CD4-positive, alpha-beta T cell treated with Interleukin-12 subunit alpha and Interleukin-12 subunit beta, for 1 hour (primary cell): Measurements from ENCODE around the gene ALX4.

Experiments used
- DNase-seq: peaks from one replicate; pipeline ENCODE4 v3.0.0-alpha.2; 2020

ALX4 gene

DNA sequence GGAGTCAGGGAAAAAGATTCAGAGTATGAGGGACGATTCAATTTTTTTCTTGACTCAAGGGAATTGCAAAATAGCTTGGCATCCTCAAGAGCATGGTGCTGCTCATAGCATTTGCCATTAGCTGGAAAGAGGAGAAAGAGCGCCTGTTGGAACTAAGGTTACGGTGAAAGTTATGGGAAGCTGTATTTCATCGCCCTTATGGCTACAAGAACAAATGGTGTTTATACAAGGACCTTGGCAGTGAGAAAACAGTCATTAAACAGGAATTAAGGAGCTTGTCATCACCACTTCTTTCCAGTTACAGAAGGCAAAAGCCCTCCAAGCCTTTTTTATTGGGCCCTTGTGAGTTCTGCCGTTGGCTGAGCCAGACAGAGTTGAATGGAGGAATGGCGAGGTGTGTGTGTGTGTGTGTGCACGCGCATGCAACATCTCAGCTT, 74.2 kb downstream of the ALX4 start:
- no peak for DNase-seq

DNA sequence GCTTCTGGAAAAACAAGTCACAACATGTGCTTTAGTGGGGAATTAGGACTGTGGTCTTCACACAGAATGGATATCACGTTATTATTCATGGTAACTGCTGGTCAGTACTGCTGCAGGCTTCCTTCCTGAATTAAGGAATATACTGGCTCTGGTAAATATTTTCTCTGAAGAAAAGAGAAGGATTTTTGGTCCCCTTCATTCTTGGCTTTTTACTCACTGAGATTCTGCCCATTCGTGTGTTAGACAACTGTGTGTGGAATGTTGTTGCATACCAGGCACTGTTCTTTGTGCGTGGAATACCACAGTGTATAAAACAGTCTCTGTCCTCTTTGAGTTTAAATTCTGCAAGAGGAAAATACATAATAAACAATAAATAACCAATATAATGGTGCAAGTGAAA, 80.3 kb downstream of the ALX4 start:
- DNase-seq: no peak

DNA sequence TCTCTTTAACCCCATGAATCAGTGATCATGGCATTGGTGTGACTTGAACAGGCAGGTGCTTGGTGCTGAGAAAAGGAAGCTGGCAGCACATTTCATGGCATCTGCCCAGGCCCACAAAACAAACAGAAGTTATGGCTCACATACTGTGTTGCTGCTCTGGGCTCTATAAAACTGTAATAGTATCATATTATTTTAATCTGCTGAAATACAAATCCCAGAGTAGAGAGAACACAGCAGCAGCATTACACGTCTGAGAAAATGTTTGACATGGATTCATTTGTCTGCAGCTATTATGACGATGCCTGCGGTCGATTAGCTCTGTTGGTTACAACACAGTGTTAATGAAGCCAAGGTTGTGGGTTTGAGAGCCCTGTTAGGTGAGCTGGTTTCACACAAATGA, 80.8 kb downstream of the ALX4 start:
- DNase-seq: no peak

DNA sequence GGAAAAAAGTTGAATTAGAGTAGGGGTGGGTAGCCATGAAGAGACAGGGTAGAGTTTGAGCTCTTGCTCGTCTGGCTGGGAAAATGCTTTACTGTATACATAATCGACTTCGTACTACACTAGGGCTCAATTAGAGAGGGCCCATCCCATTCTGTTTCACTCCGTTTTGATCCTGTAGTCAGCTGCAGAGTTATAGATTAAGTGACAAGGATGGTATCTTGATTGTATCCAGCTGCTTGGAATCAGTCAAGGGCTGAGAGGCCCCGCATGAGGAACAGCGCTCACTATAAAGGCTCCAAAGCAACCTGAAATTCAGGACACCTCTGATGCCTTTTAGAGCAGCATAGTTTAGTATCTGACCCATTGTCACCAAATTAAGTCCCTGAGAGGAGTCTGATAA, 81.6 kb downstream of the ALX4 start:
- DNase-seq: no peak

DNA sequence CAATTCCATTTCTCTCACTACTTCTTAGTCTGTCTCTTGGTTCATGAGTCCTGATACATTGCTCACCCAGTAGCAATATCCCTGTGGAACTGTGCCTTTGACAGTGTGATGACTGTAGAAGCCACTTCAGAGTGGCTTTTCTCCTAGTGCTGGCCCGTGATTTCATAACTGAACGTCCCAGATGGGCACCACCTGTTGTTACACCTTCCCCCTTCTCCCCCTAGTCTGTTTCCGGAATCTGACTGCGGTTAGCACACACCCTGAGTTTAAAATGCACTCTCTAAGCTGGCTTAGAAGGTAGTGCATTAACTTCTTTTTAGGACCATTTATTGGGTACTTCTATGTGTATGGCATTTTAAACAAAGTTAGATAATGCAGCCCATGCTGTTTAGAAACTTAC, 83.0 kb downstream of the ALX4 start:
- DNase-seq: no peak

DNA sequence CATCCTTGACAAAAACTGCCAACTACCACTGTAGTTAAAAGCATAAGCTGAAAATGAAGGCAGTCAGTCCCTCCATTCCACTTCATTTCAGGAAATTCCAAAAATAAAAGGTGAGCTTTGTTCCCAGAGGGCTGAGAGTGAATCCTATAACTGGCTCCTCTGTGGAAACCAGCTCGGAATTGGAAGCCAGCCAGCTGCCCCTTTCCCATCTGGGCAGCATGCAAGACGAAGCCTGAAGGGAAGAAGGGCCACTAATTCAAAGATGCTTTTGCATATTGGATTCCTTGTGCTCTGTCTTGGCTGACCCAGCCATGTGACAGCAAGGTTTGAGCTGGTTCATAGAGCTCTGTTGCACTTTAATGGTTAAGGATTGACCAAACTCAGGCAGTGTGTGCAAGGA, 83.4 kb downstream of the ALX4 start:
- no peak for DNase-seq

DNA sequence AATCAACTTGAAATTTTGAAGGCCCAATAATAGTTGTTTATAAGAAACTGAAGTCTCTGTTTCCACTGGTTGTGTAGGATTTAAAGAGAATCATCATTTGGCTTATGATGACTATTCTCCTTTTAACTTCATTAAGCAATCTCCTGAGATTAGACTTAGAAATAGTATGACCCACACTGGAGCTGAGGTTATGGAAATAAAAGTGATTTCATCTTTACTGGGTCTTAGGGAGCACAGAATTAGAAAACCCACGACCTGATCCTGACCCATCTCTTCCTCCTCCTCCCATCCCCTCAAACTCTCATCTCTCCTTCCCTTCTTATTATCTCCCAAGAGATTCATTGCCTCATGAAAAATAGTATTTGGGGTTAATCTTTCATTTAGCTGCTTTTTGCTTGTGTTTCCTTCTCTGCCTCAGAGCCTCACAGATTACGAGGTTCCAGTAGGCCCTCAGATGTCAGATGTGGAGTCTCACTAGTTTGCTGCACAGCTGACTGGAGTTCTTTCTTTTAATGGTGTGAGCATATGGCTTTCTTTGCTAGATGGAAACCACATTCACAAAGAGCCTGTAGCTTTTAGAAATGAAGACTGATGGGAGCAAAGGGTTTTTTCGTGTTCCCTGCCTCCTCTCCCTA, 85.0 kb downstream of the ALX4 start:
- no peak for DNase-seq

DNA sequence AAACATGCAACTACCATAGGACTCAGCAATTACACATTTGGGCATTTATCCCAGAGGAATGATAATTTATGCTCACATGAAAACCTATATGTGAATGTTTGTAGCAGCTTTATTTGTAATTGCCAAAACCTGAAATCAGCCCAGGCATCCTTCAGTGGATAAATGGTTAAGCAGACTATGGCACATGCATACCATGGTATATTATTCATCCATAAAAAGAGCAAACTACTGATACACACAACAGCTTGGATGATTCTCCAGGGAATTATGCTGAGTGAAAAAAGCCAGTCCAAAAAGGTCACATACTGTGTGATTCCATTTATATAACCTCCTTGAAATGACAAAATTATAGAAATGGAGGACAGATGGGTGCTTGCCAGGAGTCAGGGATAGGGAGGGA, 86.7 kb downstream of the ALX4 start:
- no peak for DNase-seq

DNA sequence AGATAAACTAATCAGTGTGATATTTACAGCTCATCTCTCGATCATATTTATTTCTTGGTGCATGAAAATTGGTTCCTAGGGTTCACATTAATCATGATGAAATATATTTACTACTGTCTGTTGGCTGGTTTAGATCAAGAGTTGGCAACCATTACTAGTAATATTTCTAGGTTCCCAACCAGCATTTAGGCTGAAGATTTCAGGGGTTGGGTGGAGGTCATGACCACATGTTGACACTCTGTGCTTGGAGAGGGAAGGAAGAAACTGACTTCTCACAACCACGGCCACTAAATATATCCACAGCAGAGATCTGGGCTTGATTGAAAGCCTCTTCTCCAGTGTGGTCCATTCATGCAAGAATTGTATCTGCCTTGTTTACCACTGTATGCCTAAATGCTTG, 87.9 kb downstream of the ALX4 start:
- DNase-seq: no peak

DNA sequence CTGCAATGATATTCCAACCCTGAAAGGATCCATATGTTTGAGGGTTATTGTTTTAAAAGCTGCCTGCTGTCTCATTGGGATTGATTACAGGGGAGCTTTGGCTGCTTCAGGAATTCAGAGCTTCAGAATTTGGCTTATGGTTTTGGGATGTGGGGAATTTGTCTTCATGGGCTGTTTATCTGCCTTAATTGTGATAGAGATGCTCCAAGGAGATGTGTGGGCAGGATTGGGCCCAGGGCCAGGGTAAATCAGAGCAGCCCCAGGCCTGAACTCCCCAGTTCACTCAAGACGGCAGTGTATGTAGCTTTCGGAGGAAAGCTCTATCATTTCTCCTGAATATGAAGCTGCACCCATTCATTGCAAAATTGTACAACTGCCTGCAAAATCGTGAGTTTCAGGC, 88.5 kb downstream of the ALX4 start:
- no peak for DNase-seq

DNA sequence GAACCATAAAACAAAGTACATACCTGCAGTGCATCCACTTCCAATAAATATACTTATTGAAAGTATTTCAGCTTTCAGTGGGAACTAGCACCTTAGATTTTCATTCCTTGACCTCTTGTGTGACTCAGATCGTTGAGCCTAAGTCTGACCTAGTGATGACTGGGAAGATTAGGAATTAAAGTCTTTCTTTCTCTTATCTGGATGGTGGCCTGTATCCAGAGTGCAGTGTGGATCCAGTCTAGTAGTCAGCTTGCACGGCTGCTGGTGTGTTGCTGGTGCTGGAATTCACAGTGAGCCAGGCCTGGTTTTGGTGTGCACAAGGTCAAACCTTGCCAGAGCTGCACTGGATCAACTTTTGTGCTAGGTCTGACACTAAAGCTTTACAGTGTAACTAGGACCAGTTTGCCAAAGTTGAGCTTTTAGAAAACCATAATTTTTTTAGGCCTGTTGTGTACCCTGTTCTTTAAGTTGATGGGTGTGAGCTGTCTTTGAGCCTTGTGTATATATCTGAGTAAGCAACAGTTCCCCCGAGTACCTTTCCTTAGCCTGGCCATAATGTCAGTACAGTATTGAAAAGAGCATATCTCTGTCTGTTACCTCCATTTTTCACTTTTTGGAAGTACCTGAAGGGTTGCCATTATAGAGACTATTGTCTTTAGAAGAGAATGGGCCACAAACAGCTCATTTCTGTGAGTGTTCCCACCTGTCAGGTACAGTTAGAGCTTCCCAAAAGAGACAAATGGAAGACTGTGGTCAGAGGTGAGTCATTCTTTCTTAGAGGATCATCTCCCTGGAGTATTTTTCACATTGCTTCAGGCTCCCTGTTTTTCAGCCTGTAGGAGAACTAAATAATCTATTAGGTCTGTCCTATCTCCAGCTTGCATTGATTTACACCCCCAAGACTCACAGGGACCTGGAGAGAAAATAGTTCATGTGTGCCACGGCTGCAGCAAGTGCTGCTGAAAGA, 89.8 kb downstream of the ALX4 start:
- DNase-seq: no peak

DNA sequence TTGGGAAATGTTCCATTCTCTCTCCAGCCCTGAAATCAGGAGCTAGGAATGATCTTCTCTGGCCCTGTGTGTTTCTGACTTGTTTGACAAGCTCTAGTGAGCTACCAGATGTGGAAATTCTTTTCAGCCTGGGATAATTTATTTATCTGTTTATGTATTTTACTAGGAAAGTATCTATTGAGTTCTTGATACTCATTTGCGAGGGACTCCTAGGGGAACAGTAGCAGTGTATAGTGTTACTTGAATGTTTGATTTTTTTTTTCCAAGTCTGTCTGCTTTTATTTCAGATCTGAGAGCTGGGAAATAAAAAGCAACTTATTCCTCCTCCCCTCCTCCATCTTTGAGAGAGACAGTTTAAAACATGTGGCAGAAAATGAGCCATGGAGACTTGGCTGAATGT, 92.5 kb downstream of the ALX4 start:
- no peak for DNase-seq

DNA sequence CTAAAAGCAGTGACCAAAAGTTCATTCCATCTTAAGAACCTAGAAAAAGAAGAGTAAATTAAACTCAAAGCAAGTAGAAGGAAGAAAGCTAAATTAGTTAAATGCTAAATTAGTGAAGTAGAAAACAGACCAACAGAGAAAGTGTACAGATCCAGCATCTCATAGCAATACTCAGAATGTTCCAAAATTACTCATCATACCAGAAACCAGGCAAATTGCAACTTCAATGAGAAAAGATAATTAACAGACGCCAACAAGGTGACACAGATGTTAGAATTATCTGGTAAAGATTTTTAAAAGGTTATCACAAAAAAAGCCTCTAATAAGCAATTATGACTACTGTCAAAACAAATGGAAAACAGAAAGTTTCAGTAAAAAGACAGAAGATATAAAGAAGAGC, 96.8 kb downstream of the ALX4 start:
- DNase-seq: no peak

DNA sequence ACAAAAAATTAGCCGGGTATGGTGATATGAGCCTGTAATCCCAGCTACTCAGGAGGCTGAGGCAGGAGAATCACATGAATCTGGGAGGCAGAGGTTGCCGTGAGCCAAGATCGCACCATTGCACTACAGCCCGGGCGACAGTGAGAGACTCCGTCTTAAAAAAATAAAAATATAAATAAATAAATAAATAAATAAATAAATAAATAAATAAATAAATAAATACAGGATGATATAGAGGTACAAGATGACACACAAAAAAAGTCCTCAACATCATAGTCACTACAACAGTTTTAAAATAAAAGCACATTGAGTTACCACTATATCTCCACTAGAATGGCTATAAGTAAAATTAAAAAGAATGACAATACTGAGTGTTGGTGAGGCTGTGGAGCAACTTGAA, 97.8 kb downstream of the ALX4 start:
- no peak for DNase-seq
